Measurements from ENCODE around the gene FBLN7. TPM values are rescaled to one million over a fixed set of nuclear protein-coding genes. Genes with fewer than 3 reads are reported as not detected.
A peak's percentile ranks its signal among the peaks of the same experiment; 100 is the strongest.

Gene FBLN7
- total RNA-seq, 2 donors from 2014 or later: 4.0 to 8.7 TPM

- no peaks in the 10 kb centered on the region for H3K9me3 Mint-ChIP-seq
- H3K4me1 Mint-ChIP-seq: no peaks in the 10 kb centered on the region
- 84 to 92% methylated on average over 4 to 6 of the region's 6 CpGs for WGBS, 2 experiments (ENCODE audit: insufficient coverage in 1 of 2, insufficient read length in 1 of 2)
- TF ChIP-seq, protein P1, sequence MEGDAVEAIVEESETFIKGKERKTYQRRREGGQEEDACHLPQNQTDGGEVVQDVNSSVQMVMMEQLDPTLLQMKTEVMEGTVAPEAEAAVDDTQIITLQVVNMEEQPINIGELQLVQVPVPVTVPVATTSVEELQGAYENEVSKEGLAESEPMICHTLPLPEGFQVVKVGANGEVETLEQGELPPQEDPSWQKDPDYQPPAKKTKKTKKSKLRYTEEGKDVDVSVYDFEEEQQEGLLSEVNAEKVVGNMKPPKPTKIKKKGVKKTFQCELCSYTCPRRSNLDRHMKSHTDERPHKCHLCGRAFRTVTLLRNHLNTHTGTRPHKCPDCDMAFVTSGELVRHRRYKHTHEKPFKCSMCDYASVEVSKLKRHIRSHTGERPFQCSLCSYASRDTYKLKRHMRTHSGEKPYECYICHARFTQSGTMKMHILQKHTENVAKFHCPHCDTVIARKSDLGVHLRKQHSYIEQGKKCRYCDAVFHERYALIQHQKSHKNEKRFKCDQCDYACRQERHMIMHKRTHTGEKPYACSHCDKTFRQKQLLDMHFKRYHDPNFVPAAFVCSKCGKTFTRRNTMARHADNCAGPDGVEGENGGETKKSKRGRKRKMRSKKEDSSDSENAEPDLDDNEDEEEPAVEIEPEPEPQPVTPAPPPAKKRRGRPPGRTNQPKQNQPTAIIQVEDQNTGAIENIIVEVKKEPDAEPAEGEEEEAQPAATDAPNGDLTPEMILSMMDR (conservative IDR thresholded peaks at IDR 0.05): no peak
- DNase-seq: no peak
- peak overlapping the region; percentile 13 for H3K27ac Mint-ChIP-seq
- Histone ChIP-seq H3K4me1 (ENCODE audit: control insufficient read depth, insufficient read depth, low read length) (no peaks in the 10 kb centered on the region), H3K27ac (ENCODE audit: low read depth, low read length) (no peak overlapping the region), H3K9ac (ENCODE audit: extremely low read depth, low read length, poor library complexity, severe bottlenecking) (no peak overlapping the region), H3K36me3 (ENCODE audit: control insufficient read depth, insufficient read depth, low read length) (peaks cover 63% of the 10 kb centered on the region), H3K27me3 (ENCODE audit: control insufficient read depth, insufficient read depth, low read length, poor library complexity, severe bottlenecking) (no peaks in the 10 kb centered on the region), H3K9me3 (ENCODE audit: control insufficient read depth, low read length) (no peaks in the 10 kb centered on the region), H3K4me3 (ENCODE audit: low read length) (no peak overlapping the region)
- H3K36me3 Mint-ChIP-seq (ENCODE audit: low read depth): peaks cover 55% of the 10 kb centered on the region
- no peaks in the 10 kb centered on the region for H3K27me3 Mint-ChIP-seq (ENCODE audit: insufficient read depth)
- no peak overlapping the region for H3K4me3 Mint-ChIP-seq
Observed at GRCh38 chr2:112092286-112093041, 45.7 kb upstream of the FBLN7 start.

DNA sequence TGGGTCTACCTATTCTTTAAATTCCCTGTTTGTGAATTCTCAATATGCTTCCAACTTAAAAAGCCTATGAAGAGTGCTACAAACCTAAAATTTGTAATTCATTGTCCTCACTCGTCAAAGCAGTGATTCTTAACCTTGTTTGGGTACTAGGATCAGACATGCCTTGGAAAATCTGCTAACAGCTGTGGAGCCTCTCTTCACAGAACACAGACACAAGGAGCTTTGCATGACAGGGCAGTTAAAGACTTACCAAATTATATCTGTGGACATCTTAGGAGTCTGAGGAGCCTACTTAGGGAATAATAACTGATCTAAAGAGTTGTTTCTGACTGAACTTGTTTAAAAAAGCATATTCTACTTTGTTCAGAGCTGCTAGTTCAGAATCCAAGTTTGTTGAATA, 45.0 kb upstream of the FBLN7 start:
- H3K36me3 ChIP-seq (ENCODE audit: control insufficient read depth, insufficient read depth, low read length): peaks cover 63% of the 10 kb centered on the region
- Mint-ChIP-seq H3K27me3 (ENCODE audit: insufficient read depth) (no peaks in the 10 kb centered on the region), H3K4me3 (no peak overlapping the region), H3K36me3 (ENCODE audit: low read depth) (peaks cover 58% of the 10 kb centered on the region), H3K4me1 (no peaks in the 10 kb centered on the region), H3K9me3 (no peaks in the 10 kb centered on the region), H3K27ac (no peak overlapping the region)
- 83 to 93% methylated on average over 1 of the region's 1 CpG for WGBS, 2 experiments (ENCODE audit: insufficient coverage in 1 of 2, insufficient read length in 1 of 2)
- no peak overlapping the region for H3K9ac ChIP-seq (ENCODE audit: extremely low read depth, low read length, poor library complexity, severe bottlenecking)
- no peaks in the 10 kb centered on the region for H3K4me1 ChIP-seq (ENCODE audit: control insufficient read depth, insufficient read depth, low read length)
- no peak for DNase-seq
- H3K4me3 ChIP-seq (ENCODE audit: low read length): no peak overlapping the region
- H3K27me3 ChIP-seq (ENCODE audit: control insufficient read depth, insufficient read depth, low read length, poor library complexity, severe bottlenecking): no peaks in the 10 kb centered on the region
- no peak overlapping the region for H3K27ac ChIP-seq (ENCODE audit: low read depth, low read length)
- H3K9me3 ChIP-seq (ENCODE audit: control insufficient read depth, low read length): no peaks in the 10 kb centered on the region
- TF ChIP-seq, protein P1 (conservative IDR thresholded peaks at IDR 0.05): no peak

DNA sequence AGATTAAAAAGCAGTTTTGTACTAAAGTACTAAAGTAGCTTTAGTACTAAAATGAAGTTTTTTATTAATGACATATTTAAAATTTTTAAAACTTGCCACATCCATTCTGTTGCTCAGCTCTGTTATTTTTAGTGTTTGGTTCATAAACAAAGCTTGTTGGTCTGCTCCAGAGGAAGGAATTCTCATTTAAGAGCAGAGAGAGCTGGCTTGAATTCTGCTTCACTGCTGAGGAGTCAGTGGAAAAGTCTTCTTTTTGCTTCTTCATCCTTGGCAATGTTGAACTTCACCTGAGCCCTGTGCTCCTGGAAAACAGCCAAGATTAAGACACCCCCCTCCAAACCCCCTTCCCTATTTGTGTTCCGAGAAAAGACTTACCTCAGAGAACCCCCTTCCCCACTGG, 42.5 kb upstream of the FBLN7 start:
- no peaks in the 10 kb centered on the region for H3K9me3 ChIP-seq (ENCODE audit: control insufficient read depth, low read length)
- H3K4me1 ChIP-seq (ENCODE audit: control insufficient read depth, insufficient read depth, low read length): no peaks in the 10 kb centered on the region
- no peaks in the 10 kb centered on the region for H3K27me3 ChIP-seq (ENCODE audit: control insufficient read depth, insufficient read depth, low read length, poor library complexity, severe bottlenecking)
- no peak overlapping the region for H3K27ac ChIP-seq (ENCODE audit: low read depth, low read length)
- no peaks in the 10 kb centered on the region for H3K9me3 Mint-ChIP-seq
- DNase-seq: no peak
- TF ChIP-seq, protein P1 (conservative IDR thresholded peaks at IDR 0.05): no peak
- 89 to 100% methylated on average over 1 of the region's 1 CpG for WGBS, 2 experiments (ENCODE audit: insufficient coverage in 1 of 2, insufficient read length in 1 of 2)
- H3K27ac Mint-ChIP-seq: peak overlapping the region; percentile 71
- peaks cover 62% of the 10 kb centered on the region for H3K36me3 ChIP-seq (ENCODE audit: control insufficient read depth, insufficient read depth, low read length)
- H3K4me3 Mint-ChIP-seq: no peak overlapping the region
- H3K9ac ChIP-seq (ENCODE audit: extremely low read depth, low read length, poor library complexity, severe bottlenecking): no peak overlapping the region
- no peaks in the 10 kb centered on the region for H3K4me1 Mint-ChIP-seq
- H3K4me3 ChIP-seq (ENCODE audit: low read length): no peak overlapping the region
- H3K27me3 Mint-ChIP-seq (ENCODE audit: insufficient read depth): no peaks in the 10 kb centered on the region
- H3K36me3 Mint-ChIP-seq (ENCODE audit: low read depth): peaks cover 59% of the 10 kb centered on the region

All from endodermal cell (in vitro differentiated cells).